ENCODE data around the gene ISG20.

The ISG20 gene

DNA sequence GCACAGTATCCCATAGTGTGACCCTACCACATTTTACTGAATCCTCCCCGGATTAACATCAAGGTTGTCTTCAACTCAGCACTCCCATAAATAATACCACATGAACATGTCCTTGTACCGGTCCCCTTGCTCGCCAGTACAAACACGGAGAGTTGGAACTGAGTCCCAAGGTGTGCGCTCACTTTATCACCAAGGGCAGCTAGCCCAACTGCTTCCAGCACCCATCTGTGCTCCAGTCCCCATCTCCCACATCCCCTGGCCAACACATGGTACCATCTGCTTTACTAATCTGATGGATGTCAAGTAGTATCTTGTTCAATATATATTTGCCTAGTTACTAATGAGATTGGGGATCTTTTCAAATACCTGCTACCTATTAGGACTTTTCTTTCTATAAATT, 64.7 kb downstream of the ISG20 start:
- in situ Hi-C loops (cut with MboI; ENCODE audit: low sequenced_read_pairs, unreplicated experiment), result no loop called here
- no peak for DNase-seq (ENCODE audit: low spot score)
- TF ChIP-seq, protein P1, sequence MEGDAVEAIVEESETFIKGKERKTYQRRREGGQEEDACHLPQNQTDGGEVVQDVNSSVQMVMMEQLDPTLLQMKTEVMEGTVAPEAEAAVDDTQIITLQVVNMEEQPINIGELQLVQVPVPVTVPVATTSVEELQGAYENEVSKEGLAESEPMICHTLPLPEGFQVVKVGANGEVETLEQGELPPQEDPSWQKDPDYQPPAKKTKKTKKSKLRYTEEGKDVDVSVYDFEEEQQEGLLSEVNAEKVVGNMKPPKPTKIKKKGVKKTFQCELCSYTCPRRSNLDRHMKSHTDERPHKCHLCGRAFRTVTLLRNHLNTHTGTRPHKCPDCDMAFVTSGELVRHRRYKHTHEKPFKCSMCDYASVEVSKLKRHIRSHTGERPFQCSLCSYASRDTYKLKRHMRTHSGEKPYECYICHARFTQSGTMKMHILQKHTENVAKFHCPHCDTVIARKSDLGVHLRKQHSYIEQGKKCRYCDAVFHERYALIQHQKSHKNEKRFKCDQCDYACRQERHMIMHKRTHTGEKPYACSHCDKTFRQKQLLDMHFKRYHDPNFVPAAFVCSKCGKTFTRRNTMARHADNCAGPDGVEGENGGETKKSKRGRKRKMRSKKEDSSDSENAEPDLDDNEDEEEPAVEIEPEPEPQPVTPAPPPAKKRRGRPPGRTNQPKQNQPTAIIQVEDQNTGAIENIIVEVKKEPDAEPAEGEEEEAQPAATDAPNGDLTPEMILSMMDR (IDR thresholded peaks at IDR 0.05; ENCODE audit: borderline replicate concordance, control extremely low read depth, extremely low read depth, insufficient read depth, missing control alignments), result no peak

DNA sequence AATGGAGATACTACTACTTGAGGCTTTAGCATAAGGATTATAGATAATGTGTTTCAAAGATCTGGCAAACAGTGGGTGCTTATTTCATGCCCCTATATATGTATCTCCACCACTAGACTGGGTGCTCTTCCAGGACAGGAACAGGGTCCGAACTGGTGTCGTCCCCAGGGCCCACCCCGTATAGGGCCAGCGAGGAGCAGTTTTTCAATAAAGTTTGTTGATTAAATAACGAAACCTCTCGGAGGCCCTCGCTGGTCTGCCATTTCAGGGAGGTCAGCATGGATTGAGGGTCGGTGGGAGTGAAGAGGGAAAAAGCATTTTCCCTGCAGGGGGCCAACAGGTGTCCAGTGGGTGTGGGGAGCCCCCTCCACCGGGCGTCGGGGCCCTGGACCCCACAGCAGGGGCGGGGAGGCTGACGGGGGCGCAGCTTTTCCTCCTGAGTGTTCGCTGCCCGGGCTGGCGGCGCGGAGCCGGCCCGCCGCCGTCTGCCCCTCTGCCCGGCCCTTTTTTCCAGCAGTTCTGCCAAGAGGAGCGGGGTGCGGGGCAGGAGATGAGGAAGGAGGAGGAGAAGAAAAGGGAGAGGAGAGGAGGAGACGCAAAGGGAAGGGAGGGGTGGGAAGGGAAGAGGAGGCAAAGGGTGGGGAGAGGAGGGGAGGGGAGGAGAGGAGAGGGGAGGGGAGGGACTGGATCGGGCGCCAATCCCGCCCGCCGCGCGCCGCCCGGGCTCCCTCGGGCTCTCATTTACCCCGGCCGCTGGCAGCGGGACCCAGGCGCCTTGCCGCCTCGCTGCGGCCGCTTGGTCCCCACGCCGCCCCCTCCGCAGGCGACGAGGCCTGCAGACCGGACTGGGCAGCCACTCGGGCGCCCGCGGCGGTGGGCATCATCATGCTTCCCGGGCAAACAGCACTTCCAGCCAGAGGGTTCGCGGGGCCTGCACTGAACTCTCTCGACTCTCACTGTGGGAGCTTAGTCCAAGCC, 66.3 kb downstream of the ISG20 start:
- in situ Hi-C loops (cut with MboI; ENCODE audit: low sequenced_read_pairs, unreplicated experiment), result no loop called here
- TF ChIP-seq, protein P1 (IDR thresholded peaks at IDR 0.05; ENCODE audit: borderline replicate concordance, control extremely low read depth, extremely low read depth, insufficient read depth, missing control alignments), result no peak
- no peak for DNase-seq (ENCODE audit: low spot score)

DNA sequence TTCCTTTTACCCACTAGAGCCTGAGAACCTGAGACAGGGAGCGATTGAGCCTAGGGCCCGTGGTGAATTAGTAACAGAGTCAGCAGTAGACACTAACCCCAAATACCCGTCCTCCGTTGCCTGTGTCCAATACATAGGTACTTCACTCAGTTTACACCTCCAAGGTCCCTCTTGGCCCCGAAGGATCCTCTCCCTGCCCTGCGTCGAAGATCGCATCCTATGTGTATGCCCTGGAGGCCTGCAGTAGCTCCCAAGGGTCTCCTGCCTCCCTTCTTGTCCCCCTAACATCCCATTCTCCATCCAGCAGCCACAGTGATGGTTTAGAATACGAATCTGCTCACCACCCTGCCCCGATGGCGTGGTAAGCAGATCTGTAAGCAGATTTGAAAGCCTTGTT, 67.0 kb downstream of the ISG20 start:
- TF ChIP-seq, protein P1 (IDR thresholded peaks at IDR 0.05; ENCODE audit: borderline replicate concordance, control extremely low read depth, extremely low read depth, insufficient read depth, missing control alignments), result no peak

More for the DNA sequence above, 67.0 kb downstream of the ISG20 start:
- no peak for DNase-seq (ENCODE audit: low spot score)
- in situ Hi-C loops (cut with MboI; ENCODE audit: low sequenced_read_pairs, unreplicated experiment), result no loop called here
